Stimulated activated CD4-positive, alpha-beta T cell treated with anti-CD3 and anti-CD28 coated beads, Interleukin-15, amount 100 ng/mL, for 1 hour (primary cell): ENCODE measurements around the gene NEUROD2.
"Not testable (repeated sequence)": the region's sequence is repeated elsewhere in the genome, so short reads cannot be mapped to it uniquely, and the experiment has no call there.

Experiments used
- DNase-seq, 2 donors: peaks; one replicate each; pipeline ENCODE4 v3.0.0-alpha.2; 2020; ENCODE audit warnings: low read depth in 1 of 2, low spot score in 1 of 2

NEUROD2 gene

DNA sequence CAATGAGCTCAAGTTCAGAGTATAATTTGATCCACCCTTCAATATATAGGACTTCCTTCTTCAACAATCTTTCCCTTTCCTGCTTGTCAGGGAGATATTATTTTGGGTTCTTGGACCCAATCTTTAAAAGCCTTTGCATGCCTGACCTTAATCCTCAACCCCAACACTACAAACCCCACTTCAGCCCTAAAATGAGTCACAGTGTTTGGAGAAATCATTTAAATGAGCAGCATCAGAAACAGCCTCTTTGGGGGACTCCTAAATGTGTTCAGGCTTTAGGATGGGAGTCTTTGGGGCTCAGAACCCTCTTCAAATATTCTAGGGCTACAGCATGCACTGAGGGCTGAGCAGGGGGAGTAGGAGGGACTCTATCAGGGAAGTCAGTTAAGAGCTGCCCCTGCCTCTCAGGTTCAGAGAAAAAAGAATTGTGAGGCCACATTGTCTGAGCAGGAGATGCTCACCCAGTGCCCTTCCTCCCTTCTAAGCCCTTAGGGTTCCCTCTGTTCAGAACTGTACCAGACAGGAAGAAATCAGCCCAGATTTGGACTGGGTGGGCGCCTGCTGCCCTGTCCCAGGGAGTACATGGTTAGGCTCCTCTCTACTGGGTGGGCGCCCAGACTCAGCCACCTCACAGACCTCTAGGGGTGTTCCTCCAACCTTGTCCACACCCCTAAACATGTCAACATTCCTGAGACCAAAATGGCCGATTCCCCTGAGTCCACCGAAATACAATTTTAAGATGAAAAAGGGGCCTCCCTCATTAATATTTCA lies 5.0 kb downstream of the NEUROD2 start:
- no peak for DNase-seq

DNA sequence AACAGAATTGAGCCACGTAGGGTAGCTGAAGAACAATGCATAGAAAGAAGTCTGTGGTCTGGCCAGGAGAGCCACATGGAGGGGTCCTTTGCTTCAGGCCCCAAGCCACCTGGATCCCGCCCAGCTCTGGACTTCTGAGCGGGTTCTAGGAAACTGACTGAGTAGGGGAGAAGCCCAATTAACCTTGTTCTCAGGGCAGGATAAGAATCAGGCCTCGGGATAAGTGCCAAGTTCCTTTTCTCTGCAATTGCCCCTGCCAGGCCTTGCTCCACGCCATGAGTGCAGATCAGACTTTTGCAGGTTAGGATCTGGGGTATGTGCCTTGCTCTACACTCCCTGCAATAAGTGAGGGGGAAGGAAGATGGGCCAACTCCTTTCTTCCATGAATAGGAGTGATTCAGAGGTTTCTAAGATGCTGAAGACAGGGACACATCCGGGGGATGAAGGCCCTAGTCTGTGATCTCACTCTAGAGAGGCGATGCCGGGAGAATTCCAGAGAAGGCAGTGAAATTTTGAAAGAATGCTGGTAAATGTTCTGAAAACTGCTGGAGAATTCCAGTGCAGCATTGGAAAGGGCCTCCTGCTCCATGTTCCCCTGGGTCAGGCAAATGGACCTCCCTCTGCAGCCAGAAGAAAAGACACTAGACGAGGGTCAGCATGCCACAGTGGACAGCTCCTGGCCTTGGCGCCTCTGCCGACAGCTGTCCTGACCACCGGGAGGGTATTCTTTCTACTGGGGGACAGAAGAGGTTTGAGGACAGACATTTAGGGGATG lies 5.8 kb downstream of the NEUROD2 start:
- no peak for DNase-seq

DNA sequence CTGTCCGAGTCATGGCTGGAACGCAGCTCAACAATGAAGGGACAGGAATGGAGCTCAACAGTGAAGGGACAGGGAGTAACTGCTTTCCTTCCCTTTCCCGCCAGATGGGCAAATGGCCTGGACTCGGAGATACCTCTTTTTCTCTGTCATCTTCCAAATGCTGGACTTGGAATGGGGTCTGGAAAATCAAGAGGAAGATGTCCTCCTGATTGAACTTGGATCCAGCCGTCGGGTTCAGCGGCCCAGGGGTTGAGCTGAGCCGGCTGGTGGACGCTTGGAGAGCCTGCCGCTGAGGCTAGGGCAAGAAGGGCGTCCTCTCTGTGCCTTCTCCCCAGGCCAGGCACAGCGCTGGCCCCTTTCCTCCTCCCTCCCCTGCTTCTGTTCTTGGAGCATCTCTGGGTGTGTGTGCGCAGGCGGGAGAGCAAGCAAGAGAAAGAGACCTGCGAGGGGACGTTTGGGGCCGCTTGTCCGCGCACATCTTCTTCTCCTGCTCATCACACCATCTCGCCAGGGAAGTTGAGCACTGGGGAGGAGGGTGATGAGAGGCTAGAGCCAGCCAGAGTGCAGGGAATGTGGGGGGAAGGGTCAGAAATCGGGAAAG lies 6.6 kb downstream of the NEUROD2 start:
- no peak for DNase-seq

DNA sequence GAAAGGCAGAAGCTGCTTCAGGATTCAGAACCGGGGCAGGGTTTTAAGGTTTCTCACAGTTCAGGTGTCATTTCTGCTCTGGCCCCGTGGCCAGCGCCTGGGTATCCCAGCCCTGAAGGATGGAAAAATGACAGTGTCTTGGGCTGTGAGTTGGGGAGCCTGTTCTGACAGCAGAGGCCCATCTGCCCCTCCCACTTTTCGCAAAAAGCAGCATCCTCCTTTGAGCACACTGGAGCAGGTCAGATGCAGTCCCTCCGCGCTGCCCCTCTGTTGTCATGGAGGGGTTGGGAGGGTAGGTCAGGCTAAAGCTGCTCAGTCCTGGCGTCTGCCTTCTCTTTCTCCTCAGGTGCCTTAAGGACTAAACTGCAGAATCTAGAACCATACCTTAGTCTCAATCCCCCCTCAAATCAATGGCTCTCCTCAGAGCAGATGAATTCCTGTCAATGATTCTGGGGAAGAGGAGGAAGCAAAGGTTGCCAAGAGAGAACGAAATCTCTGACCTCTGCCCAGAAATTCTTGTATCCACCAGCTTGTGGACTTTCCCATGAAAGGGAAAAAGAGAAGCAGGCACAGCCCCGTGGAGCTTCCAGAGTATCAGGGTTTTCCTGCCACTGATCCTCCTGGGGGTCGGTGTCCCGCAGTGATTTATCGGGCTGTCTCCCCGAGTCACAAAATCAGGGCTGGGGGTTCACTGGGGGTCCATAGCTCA lies 7.3 kb downstream of the NEUROD2 start:
- DNase-seq, result no peak

DNA sequence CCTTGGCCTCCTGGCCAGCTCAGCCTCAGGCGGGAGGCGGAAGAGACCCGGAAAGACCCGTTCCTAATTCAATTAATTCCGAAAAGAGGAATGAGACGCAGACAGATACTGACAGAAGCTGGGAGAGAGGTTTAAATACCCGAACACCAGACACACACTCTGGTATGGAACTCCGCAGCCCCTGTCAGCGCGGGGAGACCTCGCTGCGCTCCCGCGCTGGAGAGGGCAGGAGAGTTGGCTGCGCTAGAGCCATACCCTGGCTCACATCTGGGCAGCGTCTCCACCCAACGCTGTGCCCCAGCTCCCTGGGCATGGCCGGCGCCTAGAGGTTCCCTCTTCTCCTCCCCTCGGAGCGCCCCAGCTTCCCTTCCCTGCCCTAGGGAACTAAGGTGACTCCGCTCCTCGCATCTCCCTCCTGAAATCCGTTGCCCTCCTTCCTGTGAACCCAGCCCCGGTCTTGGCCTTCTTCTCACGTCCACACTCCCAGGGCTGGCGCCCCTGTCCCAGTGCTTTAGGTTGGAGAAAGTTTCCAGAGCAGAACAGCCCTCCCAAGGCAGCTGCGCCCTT lies 8.0 kb downstream of the NEUROD2 start:
- DNase-seq, result no peak

DNA sequence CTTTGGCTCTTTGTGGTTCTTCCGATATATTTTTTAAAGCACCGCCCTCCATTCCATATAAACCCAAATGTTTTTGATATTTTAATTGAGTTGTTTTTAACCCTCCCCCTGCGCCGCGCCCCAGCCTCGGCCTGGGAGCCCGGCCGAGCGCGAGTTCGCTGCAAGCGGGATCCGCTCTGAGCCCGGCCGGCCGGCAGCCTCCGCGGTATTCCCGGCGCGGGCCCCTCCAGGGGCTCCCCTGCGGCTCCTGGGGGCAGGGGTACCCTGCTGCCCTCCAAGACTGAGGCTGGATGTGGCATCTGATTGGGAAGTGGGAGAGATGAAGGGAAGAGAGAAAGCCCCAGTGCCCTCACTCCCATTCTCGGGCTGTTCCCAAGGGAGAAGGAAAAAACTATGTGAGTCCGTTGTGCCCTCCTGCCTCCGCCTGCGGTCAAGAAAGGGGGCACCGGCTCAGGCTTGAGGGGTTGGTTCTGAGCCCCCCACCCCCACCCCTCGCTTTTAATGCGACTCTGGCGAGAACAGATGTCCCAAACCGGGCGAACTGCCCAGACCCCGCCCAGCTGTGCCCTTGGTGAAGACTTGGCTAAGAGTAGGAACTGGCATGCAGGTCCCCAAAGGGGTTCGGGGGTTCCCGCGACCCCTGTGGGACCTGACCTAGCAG lies 8.6 kb downstream of the NEUROD2 start:
- no peak for DNase-seq

DNA sequence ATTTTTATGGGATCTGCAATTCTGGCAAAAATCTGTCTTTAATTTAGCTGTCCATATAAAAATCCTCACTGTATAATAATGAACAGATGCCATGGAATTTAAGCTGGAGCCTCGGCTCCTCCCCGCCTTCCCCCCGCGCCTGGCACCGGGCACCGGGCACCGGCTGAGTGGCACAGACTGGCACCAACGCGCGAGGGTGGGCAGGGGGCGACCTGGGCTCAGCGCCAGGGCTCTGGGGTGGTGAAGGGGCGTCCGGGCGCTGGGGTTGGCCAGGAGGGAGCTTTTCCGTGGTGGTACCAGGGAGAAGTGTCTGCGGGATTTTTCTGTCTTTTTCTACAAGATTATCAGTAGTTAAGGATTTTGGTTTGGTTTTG lies 9.1 kb downstream of the NEUROD2 start:
- DNase-seq, result no peak

DNA sequence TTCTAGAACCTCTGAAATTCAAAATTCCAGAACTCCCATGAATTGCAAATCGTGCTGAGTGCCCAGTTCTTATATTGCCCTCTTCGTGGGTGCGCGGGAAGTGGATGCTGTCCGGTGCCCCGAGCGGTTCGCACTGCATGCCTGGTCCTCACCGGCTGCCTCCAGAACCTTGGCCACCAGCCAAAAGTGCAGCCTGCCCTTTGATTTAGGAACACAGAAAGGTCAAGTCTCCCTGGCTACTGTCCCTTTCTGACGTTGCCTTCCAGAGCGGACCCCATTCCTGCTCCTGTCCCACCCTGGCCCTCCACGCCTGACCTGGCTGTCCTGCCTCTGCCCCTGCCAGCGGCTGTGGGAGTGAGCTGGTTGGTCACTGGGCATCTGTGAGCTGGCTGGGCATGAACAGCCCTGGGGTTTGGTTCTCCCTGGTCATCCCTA lies 9.7 kb downstream of the NEUROD2 start:
- no peak for DNase-seq

DNA sequence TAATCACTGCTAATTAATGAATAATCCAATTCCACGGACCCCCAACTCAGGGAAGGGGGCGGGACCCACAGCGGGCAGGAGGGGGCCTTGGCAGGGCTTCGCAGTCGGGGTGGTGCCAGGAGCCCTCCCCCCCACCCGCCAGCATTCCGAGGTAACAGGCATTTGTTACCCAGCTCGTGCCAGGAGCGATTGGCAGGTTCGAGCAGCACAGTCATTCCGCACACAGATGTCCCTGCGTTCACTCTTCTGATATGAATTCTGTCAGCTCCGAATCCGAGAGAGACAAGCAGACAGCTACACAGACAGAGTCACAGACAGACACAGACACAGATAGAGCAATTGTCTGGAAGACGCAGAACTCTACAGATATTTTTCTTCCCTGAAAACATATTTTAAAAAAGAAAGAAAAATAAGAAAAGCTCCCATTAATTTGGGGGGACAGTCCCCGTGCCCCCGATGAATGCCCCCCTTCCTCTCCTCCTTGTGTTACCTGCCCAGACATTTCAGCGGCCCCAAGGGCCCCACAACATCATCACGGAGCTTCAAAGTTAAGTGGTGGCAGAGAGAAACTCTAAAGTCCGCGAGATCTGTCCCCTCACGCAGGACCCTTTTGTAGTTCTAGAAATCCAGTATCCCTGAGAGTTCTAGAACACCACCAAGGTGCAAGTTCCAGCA lies 10.2 kb downstream of the NEUROD2 start:
- no peak for DNase-seq

DNA sequence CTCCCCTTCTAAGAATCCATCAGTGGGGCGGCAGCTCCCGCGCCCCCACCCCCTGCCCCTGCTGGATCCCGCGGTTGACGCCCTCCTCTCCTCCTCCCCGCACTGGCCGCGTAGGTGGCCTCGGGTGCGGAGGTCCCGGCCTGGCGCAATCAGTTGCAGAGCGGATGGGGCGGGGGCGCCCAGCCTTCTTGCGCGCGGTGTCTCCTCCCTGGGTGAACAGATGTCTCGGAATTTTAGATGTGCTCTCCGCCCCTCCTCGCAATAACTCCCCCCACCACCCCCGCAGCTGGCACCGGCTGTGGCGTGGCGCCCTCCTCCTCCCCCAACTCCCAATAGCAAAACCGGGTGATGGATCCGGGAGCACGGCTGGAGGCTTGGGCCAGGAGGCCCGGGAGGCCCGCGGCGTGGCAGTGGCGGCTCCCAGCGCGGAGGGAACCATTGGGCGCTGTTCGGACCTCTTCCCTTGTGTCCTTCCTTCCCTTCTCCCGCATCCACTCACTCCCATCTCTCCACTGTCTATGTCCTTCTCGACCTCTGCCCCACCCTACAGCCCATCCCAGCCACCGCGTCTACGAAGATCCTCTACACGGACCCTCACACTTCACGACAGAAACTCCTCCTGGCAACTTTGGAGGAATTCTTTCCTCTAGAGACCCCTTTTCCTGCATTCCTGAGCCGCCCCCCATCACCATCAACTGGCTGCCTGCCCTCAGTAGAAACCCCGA lies 11.0 kb downstream of the NEUROD2 start:
- no peak for DNase-seq

DNA sequence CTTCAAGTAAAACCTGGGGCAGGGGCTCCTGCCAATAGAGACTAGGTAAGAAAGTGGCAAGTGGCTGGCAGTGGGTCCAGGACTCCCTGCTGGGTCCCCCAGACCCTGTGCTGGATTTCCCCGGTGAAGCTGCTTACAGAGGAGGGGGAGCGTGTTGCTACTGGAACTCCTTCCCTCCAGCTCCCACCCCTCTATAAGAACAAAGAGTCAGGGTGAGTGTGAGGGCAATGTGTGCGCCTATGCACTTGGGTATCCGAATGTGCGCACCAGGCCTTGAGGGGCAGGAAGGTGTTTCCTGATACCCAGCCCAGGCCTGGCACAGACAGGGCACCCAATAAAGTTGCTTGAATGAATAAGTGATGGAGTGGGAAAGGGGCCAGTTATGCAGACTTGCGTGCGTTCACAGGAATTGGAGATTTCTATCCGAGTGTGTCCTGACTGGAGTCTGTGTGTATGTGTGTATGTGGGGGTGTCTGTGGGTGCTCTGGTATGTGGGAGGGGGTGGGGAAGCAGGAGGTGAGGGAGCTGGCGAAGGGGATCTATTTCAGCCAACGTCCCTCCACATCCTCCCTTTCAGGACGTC lies 11.7 kb downstream of the NEUROD2 start:
- DNase-seq, result no peak

DNA sequence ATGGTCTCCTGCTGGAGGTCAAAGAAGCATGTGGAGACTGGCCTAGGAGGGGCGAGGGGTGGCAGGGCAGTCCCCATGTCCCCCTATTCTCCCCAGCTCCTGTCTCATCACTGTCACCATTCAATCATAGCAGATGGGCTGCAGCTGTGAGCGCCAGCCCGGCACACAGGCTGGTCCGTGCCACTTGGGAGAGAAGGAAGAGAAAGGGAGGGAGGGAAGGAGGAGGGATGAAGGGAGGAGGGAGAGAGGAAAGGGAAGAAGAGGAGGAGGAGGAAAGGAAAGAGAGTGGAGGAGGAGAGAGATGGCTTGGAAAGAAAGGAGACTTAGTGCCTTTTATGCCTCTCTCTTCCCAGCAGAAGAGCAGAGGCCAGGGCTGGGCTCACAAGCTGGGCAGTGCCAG lies 12.4 kb downstream of the NEUROD2 start:
- DNase-seq, result no peak

DNA sequence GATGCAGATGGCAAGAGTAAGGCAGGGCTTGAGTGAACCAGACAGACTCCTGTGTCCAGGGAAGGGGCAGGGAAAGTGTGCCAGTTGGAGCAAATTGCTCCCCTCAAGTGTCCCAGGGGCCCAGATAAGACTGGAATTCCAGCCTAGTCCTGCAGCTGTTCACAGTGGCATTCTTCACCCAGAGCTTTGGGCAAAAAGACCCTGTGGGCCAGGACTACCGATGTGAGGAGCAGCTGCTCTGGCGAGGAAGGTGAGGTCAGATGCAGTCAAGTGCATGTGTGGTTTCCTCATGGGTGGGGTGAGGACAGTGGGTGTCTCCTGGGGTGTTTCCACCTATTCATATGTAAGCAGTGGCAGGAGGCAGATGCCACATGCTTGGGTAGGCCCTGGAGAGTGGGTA lies 14.3 kb downstream of the NEUROD2 start:
- no peak for DNase-seq

DNA sequence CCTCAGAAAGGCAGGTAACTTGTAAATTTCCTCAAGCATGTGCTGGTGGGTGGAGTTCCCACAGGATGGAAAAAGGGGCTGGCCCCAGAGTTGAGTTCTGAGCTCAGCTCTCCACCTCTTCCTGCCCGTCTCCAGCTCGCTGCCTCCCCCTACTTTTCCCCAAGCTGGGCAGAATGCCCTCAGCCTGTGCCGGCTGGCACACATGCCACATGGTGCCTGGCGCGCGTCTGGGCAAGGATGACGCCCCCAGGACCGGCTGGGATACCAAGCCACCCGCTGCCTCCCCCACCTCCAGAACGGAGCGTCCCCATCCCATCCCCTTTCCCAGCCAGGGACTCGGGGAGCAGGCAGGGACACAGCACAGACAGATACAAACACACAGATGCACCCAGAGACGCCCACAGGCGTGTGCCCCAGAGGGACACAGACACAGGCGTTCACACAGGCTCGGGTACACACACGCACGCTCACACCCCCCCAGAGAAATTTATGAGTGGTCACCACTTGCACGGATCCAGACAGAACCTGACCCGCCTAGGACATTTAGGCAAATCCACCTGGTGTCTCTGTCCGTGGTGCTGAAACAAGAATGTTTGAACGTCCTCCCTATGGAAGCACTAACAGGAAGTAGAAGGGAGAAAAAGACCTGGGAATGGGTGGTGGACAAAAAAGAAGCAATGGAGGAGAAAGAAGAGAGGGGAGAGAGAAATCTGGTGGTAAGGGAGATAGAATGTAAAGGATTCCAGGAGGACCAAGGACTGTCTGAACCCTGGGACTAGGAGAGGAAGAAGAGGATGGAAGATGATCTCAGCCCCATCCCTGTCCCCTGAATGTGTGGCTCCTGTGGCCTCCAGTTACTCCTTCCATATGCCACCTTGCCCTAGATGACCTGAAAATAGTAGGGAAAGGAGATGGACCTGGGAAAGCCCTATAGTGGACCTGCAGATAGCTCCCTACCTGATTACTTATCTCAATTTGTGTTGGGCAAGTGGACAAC lies 15.5 kb downstream of the NEUROD2 start:
- DNase-seq, result no peak

DNA sequence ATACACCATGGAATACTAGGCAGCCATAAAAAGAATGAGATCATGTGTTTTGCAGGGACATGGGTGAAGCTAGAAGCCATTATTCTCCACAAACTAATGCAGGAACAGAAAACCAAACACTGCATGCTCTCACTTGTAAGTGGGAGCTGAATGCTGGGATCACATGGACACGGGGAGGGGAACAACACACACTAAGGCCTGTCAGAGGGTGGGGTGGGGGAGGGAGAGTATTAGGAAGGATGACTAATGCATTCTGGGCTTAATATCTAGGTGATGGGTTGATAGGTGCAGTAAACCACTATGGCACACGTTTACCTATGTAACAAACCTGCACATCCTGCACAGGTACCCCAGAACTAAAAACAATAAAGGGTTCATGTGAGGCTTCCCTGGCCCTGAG lies 17.5 kb downstream of the NEUROD2 start:
- DNase-seq, result not testable (repeated sequence)

DNA sequence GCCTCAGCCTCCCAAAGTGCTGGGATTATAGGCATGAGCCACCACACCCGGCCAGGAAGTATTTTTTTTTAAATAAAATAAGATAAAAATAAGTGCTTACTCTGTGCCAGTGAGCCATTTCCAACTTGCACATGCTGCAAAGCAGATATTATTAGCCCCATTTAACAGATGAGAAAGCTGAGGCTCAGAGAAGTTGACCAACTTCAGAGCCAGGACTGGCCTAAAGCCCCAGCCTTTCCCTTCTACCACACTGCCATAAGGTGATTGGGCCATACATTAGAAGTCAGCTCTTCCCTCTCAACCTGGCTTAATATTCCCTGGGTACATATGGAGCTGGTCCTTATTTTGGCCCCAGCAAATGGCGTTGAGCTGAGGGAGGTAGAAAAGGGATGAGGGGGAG lies 25.1 kb downstream of the NEUROD2 start:
- DNase-seq, result no peak

DNA sequence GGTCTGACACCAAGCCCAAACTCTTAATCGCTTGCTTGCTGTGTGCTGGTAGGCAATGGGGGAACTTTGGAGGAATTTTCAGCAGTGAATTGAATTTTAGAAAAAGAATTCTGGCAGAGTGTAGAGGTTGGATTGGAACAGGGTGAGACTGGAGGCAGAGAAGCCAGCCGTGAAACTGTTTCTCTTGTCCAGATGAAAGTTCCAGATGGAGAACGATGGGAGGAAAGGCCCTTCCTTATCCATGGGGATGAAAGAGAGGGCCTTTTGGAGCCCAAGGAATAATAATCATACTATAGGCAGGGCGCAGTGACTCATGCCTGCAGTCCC lies 26.0 kb downstream of the NEUROD2 start:
- DNase-seq, result no peak

DNA sequence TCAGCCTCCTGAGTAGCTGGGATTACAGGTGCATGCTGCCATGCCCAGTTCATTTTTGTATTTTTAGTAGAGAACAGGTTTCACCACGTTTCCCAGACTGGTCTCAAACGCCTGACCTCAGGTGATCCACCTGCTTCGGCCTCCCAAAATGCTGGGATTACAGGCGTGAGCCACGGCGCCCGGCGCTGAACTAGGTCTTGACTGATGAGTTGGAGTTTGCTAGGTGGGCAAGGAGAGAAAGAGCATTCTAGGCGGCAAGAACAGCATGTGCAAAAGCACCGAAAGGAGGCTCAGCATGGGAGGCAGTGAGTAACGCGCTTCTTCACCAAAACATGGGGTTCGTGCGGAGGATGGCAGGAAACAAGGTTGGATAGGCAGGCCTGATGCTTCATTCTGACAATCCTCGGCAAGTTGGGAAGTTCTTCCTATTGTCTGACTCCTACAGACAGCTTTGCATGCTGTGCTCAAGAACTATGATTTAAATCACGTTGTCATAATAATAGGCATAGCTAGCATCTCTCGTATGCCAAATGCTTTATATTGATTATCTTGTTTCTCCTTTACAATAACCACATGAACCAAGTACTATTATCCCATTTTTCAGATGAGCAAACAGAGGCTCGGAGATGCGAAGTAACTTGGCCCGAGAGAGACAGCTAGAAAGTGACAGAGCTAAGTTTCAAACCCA lies 26.5 kb downstream of the NEUROD2 start:
- DNase-seq, result no peak
